Smooth muscle cell (in vitro differentiated cells): ENCODE results near the gene PPM1H. TPM values are rescaled to one million over a fixed set of nuclear protein-coding genes. Genes with fewer than 3 reads are reported as not detected.

Experiments
- DNase-seq: peaks from one replicate; lab custom pipeline; 2025; ENCODE audit not compliant: unreplicated experiment; lab: John Stamatoyannopoulos, UW
- H2AFZ ChIP-seq: fragments of 200-600 bp; sonication (generic); 2 replicates; pipeline ENCODE4 v1.6.0; 2016; ENCODE audit warnings: antibody characterized with exemption, low read depth, mild to moderate bottlenecking
- H3F3A ChIP-seq: fragments of 200-600 bp; sonication (generic); 2 replicates; pipeline ENCODE4 v1.6.0; 2017; ENCODE audit warnings: antibody characterized with exemption, low read depth
- H3K27ac ChIP-seq: fragments of 200-600 bp; sonication (generic); 2 replicates; pipeline ENCODE4 v1.5.1; 2016; ENCODE audit warnings: low read depth, mild to moderate bottlenecking
- H3K27me3 ChIP-seq: fragments of 200-600 bp; sonication (generic); 2 replicates; pipeline ENCODE4 v1.6.1; 2016; ENCODE audit warnings: low read depth, mild to moderate bottlenecking
- H3K36me3 ChIP-seq: fragments of 200-600 bp; sonication (generic); 2 replicates; pipeline ENCODE4 v1.5.1; 2016; ENCODE audit warnings: low read depth
- H3K4me1 ChIP-seq: fragments of 200-600 bp; sonication (generic); 2 replicates; pipeline ENCODE4 v1.5.1; 2016; ENCODE audit warnings: low read depth
- H3K4me2 ChIP-seq: fragments of 200-600 bp; sonication (generic); 2 replicates; pipeline ENCODE4 v1.6.0; 2016; ENCODE audit warnings: mild to moderate bottlenecking
- H3K4me3 ChIP-seq: fragments of 200-600 bp; sonication (generic); 2 replicates; pipeline ENCODE4 v1.5.1; 2016; ENCODE audit warnings: mild to moderate bottlenecking
- H3K79me2 ChIP-seq: fragments of 200-600 bp; sonication (generic); 2 replicates; pipeline ENCODE4 v1.6.0; 2016; ENCODE audit warnings: low read depth, mild to moderate bottlenecking
- H3K9ac ChIP-seq: fragments of 200-600 bp; sonication (generic); 2 replicates; pipeline ENCODE4 v1.6.0; 2016; ENCODE audit warnings: low read depth
- H3K9me3 ChIP-seq: fragments of 200-600 bp; sonication (generic); replicated peaks from 2 replicates; pipeline ENCODE4 v1.5.1; 2016; ENCODE audit warnings: low read depth
- H4K20me1 ChIP-seq: fragments of 200-600 bp; sonication (generic); 2 replicates; pipeline ENCODE4 v1.6.0; 2016; ENCODE audit warnings: low read depth
- CTCF ChIP-seq: fragments of 200-600 bp; sonication (generic); IDR thresholded peaks from 2 replicates; pipeline ENCODE4 v1.5.1; 2017; ENCODE audit warnings: borderline replicate concordance, mild to moderate bottlenecking, antibody characterized with exemption; ENCODE audit not compliant: insufficient read depth, poor library complexity, severe bottlenecking
- WGBS: methylation state at CpG from one replicate; pipeline ENCODE4 v1.1.7; 2016; ENCODE audit warnings: low lambda C conversion rate; 5-methylcytosine and 5-hydroxymethylcytosine counted together
- polyA plus RNA-seq: library from polyadenylated mRNA; unstranded; fragments of >200 nt; fragmentation: Nextera tagmentation; extraction: Ambion mirVana; gene quantifications from 2 replicates; pipeline ENCODE4 v1.2.1, GENCODE V29; 2016
- total RNA-seq: library from RNA; depleted of rRNA; stranded (reverse); fragments of >200 nt; gene quantifications from 2 replicates; pipeline ENCODE4 v1.2.3, GENCODE V29; 2014

PPM1H gene
- total and polyA plus RNA-seq, 2 experiments from 2014 or later, result 0.56 to 3.6 TPM

- no peak overlapping the region for H3K27ac ChIP-seq
Measured at GRCh38 chr12:62841846-62842245, 93.1 kb downstream of the PPM1H start.

GRCh38 chr12:62840806-62841205 lies 94.1 kb downstream of the PPM1H start:
- no peak overlapping the region for H2AFZ ChIP-seq
- H3K27me3 ChIP-seq, result no peaks in the 10 kb centered on the region
- no peak for DNase-seq
- H3K9ac ChIP-seq, result no peak overlapping the region
- no peaks in the 10 kb centered on the region for H3K4me1 ChIP-seq
- no peak overlapping the region for H3K4me3 ChIP-seq
- H3K27ac ChIP-seq, result no peak overlapping the region
- 92% methylated on average over 4 of the region's 4 CpGs for WGBS
- no peaks in the 10 kb centered on the region for H4K20me1 ChIP-seq
- no peak overlapping the region for H3K4me2 ChIP-seq
- no peaks in the 10 kb centered on the region for H3K36me3 ChIP-seq
- H3K79me2 ChIP-seq, result no peaks in the 10 kb centered on the region
- no peaks in the 10 kb centered on the region for H3F3A ChIP-seq
- no peak for TF ChIP-seq CTCF
- no peaks in the 10 kb centered on the region for H3K9me3 ChIP-seq

More at GRCh38 chr12:62841846-62842245, 93.1 kb downstream of the PPM1H start:
- H3F3A ChIP-seq, result no peaks in the 10 kb centered on the region
- H3K9me3 ChIP-seq, result no peaks in the 10 kb centered on the region
- no peak overlapping the region for H3K4me2 ChIP-seq
- H3K79me2 ChIP-seq, result no peaks in the 10 kb centered on the region
- H3K36me3 ChIP-seq, result no peaks in the 10 kb centered on the region
- H3K4me3 ChIP-seq, result no peak overlapping the region
- H3K9ac ChIP-seq, result no peak overlapping the region
- no peak overlapping the region for H2AFZ ChIP-seq
- DNase-seq, result no peak
- WGBS, result 82% methylated on average over 3 of the region's 3 CpGs
- no peaks in the 10 kb centered on the region for H3K27me3 ChIP-seq
- no peaks in the 10 kb centered on the region for H3K4me1 ChIP-seq
- no peaks in the 10 kb centered on the region for H4K20me1 ChIP-seq
- no peak for TF ChIP-seq CTCF

GRCh38 chr12:62839869-62840660 lies 94.9 kb downstream of the PPM1H start:
- Histone ChIP-seq H4K20me1 (no peaks in the 10 kb centered on the region), H3K4me2 (no peak overlapping the region), H3K9me3 (no peaks in the 10 kb centered on the region), H3K4me3 (no peak overlapping the region), H3K4me1 (no peaks in the 10 kb centered on the region), H3K36me3 (no peaks in the 10 kb centered on the region), H3K9ac (no peak overlapping the region), H3K79me2 (no peaks in the 10 kb centered on the region), H3K27ac (no peak overlapping the region), H3K27me3 (no peaks in the 10 kb centered on the region), H3F3A (no peaks in the 10 kb centered on the region), H2AFZ (no peak overlapping the region)
- TF ChIP-seq CTCF, result no peak
- WGBS, result 92% methylated on average over 5 of the region's 5 CpGs
- DNase-seq, result no peak
